ENCODE data around the gene TRIP12. TPM values are rescaled to one million over a fixed set of nuclear protein-coding genes. Genes with fewer than 3 reads are reported as not detected.
A peak's percentile ranks its signal among the peaks of the same experiment; 100 is the strongest.

TRIP12 gene
- total and polyA plus RNA-seq, 2 donors (not counting 1 experiment from before 2014, with no cell fraction given) = 30.9 to 274 TPM

- no peak for DNase-seq
- Histone ChIP-seq H3K9ac (ENCODE audit: low read length) (no peak overlapping the region), H4K20me1 (ENCODE audit: control insufficient read depth, insufficient read depth, low read length, poor library complexity, severe bottlenecking) (peaks cover 8% of the 10 kb centered on the region), H3K79me2 (ENCODE audit: control insufficient read depth, insufficient read depth, low read length) (no peaks in the 10 kb centered on the region), H3K4me2 (replicated peaks; ENCODE audit: low read depth, low read length, poor library complexity, severe bottlenecking) (no peak overlapping the region), H3K27ac (ENCODE audit: low read length in 2 of 2) (no peak overlapping the region), H3K36me3 (replicated peaks in 1 of 2; ENCODE audit: control extremely low read depth in 1 of 2, control insufficient read depth in 1 of 2, extremely low read depth in 1 of 2, insufficient read depth in 2 of 2, low read length in 1 of 2) (peaks cover 28 to 77% of the 10 kb centered on the region in 2 experiments), H3K4me3 (ENCODE audit: control extremely low read depth in 1 of 5, extremely low read depth in 1 of 5, insufficient read depth in 1 of 5, low read depth in 2 of 5, low read length in 4 of 5) (no peak overlapping the region), H2AFZ (ENCODE audit: insufficient read depth, low read depth, low read length, poor library complexity, severe bottlenecking) (no peak overlapping the region), H3K4me1 (ENCODE audit: control insufficient read depth in 2 of 2, insufficient read depth in 2 of 2, low read length in 2 of 2) (peaks cover 7 to 12% of the 10 kb centered on the region in 2 donors), H3K9me3 (ENCODE audit: control extremely low read depth in 1 of 3, control insufficient read depth in 2 of 3, insufficient read depth in 1 of 3, low read length in 2 of 3) (no peaks in the 10 kb centered on the region), H3K27me3 (replicated peaks in 1 of 4; ENCODE audit: control extremely low read depth in 1 of 4, control insufficient read depth in 3 of 4, insufficient read depth in 4 of 4, low read length in 3 of 4) (no peaks in the 10 kb centered on the region)
- Mint-ChIP-seq H3K9me3 (ENCODE audit: insufficient read depth) (no peaks in the 10 kb centered on the region), H3K4me1 (peaks cover 22% of the 10 kb centered on the region), H3K4me3 (no peak overlapping the region), H3K27me3 (no peaks in the 10 kb centered on the region), H3K27ac (no peak overlapping the region)
- ATAC-seq (ENCODE audit: low read depth) = no peak
- intact Hi-C loops (cut with micrococcal nuclease) = no loop called here
- no CpG with 5 or more reads among the region's 3 CpGs for WGBS (ENCODE audit: insufficient coverage)
- ChIA-PET CTCF (no interaction called here), POLR2A (no interaction called here)
- TF ChIP-seq EZH2 (IDR thresholded peaks at IDR 0.05; ENCODE audit: borderline replicate concordance, insufficient read depth, low read depth, low read length, poor library complexity, severe bottlenecking) = no peak
- no peak for TF ChIP-seq CTCF (IDR thresholded peaks at IDR 0.05)
These were observed 144.1 kb downstream of the TRIP12 start for GRCh38 chr2:229777716-229778115.

GRCh38 chr2:229775614-229776313 is 146.0 kb downstream of the TRIP12 start:
- WGBS (ENCODE audit: insufficient coverage) = no CpG with 5 or more reads among the region's 3 CpGs
- ATAC-seq (ENCODE audit: low read depth) = no peak

More at GRCh38 chr2:229775614-229776313, 146.0 kb downstream of the TRIP12 start:
- POLR2A ChIA-PET = no interaction called here
- Histone ChIP-seq H3K4me1 (ENCODE audit: control insufficient read depth in 2 of 2, insufficient read depth in 2 of 2, low read length in 2 of 2) (peaks cover 6 to 12% of the 10 kb centered on the region in 2 donors), H3K27me3 (replicated peaks in 1 of 4; ENCODE audit: control extremely low read depth in 1 of 4, control insufficient read depth in 3 of 4, insufficient read depth in 4 of 4, low read length in 3 of 4) (no peaks in the 10 kb centered on the region), H4K20me1 (ENCODE audit: control insufficient read depth, insufficient read depth, low read length, poor library complexity, severe bottlenecking) (peaks cover 8% of the 10 kb centered on the region), H3K9me3 (ENCODE audit: control extremely low read depth in 1 of 3, control insufficient read depth in 2 of 3, insufficient read depth in 1 of 3, low read length in 2 of 3) (no peaks in the 10 kb centered on the region), H3K36me3 (replicated peaks in 1 of 2; ENCODE audit: control extremely low read depth in 1 of 2, control insufficient read depth in 1 of 2, extremely low read depth in 1 of 2, insufficient read depth in 2 of 2, low read length in 1 of 2) (peaks cover 28 to 89% of the 10 kb centered on the region in 2 experiments), H3K4me3 (ENCODE audit: control extremely low read depth in 1 of 5, extremely low read depth in 1 of 5, insufficient read depth in 1 of 5, low read depth in 2 of 5, low read length in 4 of 5) (no peak overlapping the region), H3K79me2 (ENCODE audit: control insufficient read depth, insufficient read depth, low read length) (no peaks in the 10 kb centered on the region), H3K4me2 (replicated peaks; ENCODE audit: low read depth, low read length, poor library complexity, severe bottlenecking) (peak overlapping the region; percentile 2), H3K9ac (ENCODE audit: low read length) (no peak overlapping the region), H3K27ac (ENCODE audit: low read length in 2 of 2) (peak overlapping the region in 1 of 2 donors; percentile 49), H2AFZ (ENCODE audit: insufficient read depth, low read depth, low read length, poor library complexity, severe bottlenecking) (no peak overlapping the region)
- Mint-ChIP-seq H3K27ac (no peak overlapping the region), H3K9me3 (ENCODE audit: insufficient read depth) (no peaks in the 10 kb centered on the region), H3K4me3 (no peak overlapping the region), H3K4me1 (peaks cover 20% of the 10 kb centered on the region), H3K27me3 (no peaks in the 10 kb centered on the region)
- no peak for TF ChIP-seq EZH2 (IDR thresholded peaks at IDR 0.05; ENCODE audit: borderline replicate concordance, insufficient read depth, low read depth, low read length, poor library complexity, severe bottlenecking)
- TF ChIP-seq CTCF (IDR thresholded peaks at IDR 0.05) = no peak
- intact Hi-C loops (cut with micrococcal nuclease) = no loop called here
- CTCF ChIA-PET = no interaction called here
- DNase-seq = no peak
